CD4-positive, alpha-beta T cell treated with Interleukin-10 for 1 hour (primary cell): ENCODE results near the gene SLC29A3.
A peak's percentile ranks its signal among the peaks of the same experiment; 100 is the strongest.

Source experiments
- DNase-seq: peaks from one replicate; pipeline ENCODE4 v3.0.0-alpha.2; 2020

Gene SLC29A3

GRCh38 chr10:71301371-71301916, 17.6 kb upstream of the SLC29A3 start:
- no peak for DNase-seq

- DNase-seq: no peak
Observed at GRCh38 chr10:71302451-71302850, 16.6 kb upstream of the SLC29A3 start.

GRCh38 chr10:71302874-71303568, 16.0 kb upstream of the SLC29A3 start:
- peak; percentile 47 for DNase-seq

GRCh38 chr10:71303569-71303907, 15.5 kb upstream of the SLC29A3 start:
- no peak for DNase-seq

- DNase-seq: no peak
Observed at GRCh38 chr10:71304914-71305313, 14.1 kb upstream of the SLC29A3 start.

- DNase-seq: no peak
Observed at GRCh38 chr10:71306979-71307378, 12.1 kb upstream of the SLC29A3 start.

- no peak for DNase-seq
Observed at GRCh38 chr10:71307469-71308085, 11.5 kb upstream of the SLC29A3 start.

- no peak for DNase-seq
Observed at GRCh38 chr10:71308244-71308643, 10.8 kb upstream of the SLC29A3 start.

GRCh38 chr10:71308985-71309384, 10.1 kb upstream of the SLC29A3 start:
- no peak for DNase-seq

GRCh38 chr10:71309919-71310318, 9.1 kb upstream of the SLC29A3 start:
- no peak for DNase-seq

GRCh38 chr10:71312220-71312619, 6.8 kb upstream of the SLC29A3 start:
- no peak for DNase-seq

- DNase-seq: no peak
Observed at GRCh38 chr10:71312811-71313789, 6.0 kb upstream of the SLC29A3 start.

- peak; percentile 65 for DNase-seq
Observed at GRCh38 chr10:71314028-71314693, 4.9 kb upstream of the SLC29A3 start.

- DNase-seq: no peak
Observed at GRCh38 chr10:71314694-71315225, 4.3 kb upstream of the SLC29A3 start.

- DNase-seq: no peak
Observed at GRCh38 chr10:71316056-71316785, 2.8 kb upstream of the SLC29A3 start.

GRCh38 chr10:71316786-71317160, 2.3 kb upstream of the SLC29A3 start:
- no peak for DNase-seq

GRCh38 chr10:71317739-71318138, 1.3 kb upstream of the SLC29A3 start:
- no peak for DNase-seq

GRCh38 chr10:71319800-71320392, 837 bp downstream of the SLC29A3 start:
- DNase-seq: no peak

GRCh38 chr10:71320592-71320991, 1.5 kb downstream of the SLC29A3 start:
- DNase-seq: no peak

- DNase-seq: no peak
Observed at GRCh38 chr10:71321386-71321785, 2.3 kb downstream of the SLC29A3 start.

- DNase-seq: peak; percentile 37
Observed at GRCh38 chr10:71323407-71323806, 4.3 kb downstream of the SLC29A3 start.
